Measurements from ENCODE around the gene CCND2.
A peak's percentile ranks its signal among the peaks of the same experiment; 100 is the strongest.

Gene CCND2

GRCh38 chr12:4272424-4273272, 914 bp upstream of the CCND2 start (continued):
- TF ChIP-seq ZNF221 (tag by site-specific recombination; IDR thresholded peaks at IDR 0.05; ENCODE audit: borderline replicate concordance): no peak

DNA sequence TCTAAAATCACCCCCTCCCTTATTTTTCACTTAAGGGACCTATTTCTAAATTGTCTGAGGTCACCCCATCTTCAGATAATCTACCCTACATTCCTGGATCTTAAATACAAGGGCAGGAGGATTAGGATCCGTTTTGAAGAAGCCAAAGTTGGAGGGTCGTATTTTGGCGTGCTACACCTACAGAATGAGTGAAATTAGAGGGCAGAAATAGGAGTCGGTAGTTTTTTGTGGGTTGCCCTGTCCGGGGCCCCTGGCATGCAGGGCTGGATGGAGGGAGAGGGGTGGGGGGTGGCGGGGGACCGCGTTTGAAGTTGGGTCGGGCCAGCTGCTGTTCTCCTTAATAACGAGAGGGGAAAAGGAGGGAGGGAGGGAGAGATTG, 300 bp upstream of the CCND2 start:
- H3K27ac ChIP-seq (ENCODE audit: extremely low read depth, low read depth, low read length): peak overlapping the region; percentile 72; the same call in 1 of the 2 replicates
- H3K9me3 ChIP-seq (ENCODE audit: control insufficient read depth, insufficient read depth, low read depth, low read length): no peaks in the 10 kb centered on the region
- TF ChIP-seq ZBTB20 (tag by site-specific recombination; IDR thresholded peaks at IDR 0.05): peak; percentile 90
- no peak for TF ChIP-seq ZNF654 (tag by site-specific recombination; IDR thresholded peaks at IDR 0.05; ENCODE audit: low read depth)
- 0 out of 2 replicates have a peak, but pooled peaks have one; percentile 42 for TF ChIP-seq BCL11B (tag by site-specific recombination; IDR thresholded peaks at IDR 0.05; ENCODE audit: low read depth)
- TF ChIP-seq TCF7L2 (IDR thresholded peaks at IDR 0.05; ENCODE audit: borderline replicate concordance, low read depth, low read length): peak; percentile 61; the same call in 1 of the 2 replicates
- peak; percentile 99; the same call in 1 of the 2 replicates for TF ChIP-seq ZNF366 (tag by site-specific recombination; conservative IDR thresholded peaks at IDR 0.05)
- 0 out of 2 replicates have a peak, but pooled peaks have one; percentile 9 for TF ChIP-seq KLF7 (tag by site-specific recombination; IDR thresholded peaks at IDR 0.05; ENCODE audit: borderline replicate concordance)
- peaks cover 29% of the 10 kb centered on the region for H3K4me1 ChIP-seq (ENCODE audit: control insufficient read depth, insufficient read depth, low read length)
- ChIA-PET CTCF (interaction anchor here (0.7 kb wide), 1 partner anchor 275 kb away, joined by 4 read pairs; no protein-coding TSS in a partner anchor), POLR2A (interaction anchor here (0.6 to 1.4 kb wide), 10 partner anchors 10 to 1382 kb away, joined by 3 to 6 read pairs (median 3); partner anchors contain the start of genes TIGAR and TULP3)
- peak overlapping the region; percentile 67 for H3K4me3 ChIP-seq (ENCODE audit: low read depth, low read length)
- H3K36me3 ChIP-seq (ENCODE audit: control insufficient read depth in 2 of 2, insufficient read depth in 1 of 2, low read length in 2 of 2): peaks cover 6 to 22% of the 10 kb centered on the region in 2 experiments; a peak in 2 of 3 replicates

DNA sequence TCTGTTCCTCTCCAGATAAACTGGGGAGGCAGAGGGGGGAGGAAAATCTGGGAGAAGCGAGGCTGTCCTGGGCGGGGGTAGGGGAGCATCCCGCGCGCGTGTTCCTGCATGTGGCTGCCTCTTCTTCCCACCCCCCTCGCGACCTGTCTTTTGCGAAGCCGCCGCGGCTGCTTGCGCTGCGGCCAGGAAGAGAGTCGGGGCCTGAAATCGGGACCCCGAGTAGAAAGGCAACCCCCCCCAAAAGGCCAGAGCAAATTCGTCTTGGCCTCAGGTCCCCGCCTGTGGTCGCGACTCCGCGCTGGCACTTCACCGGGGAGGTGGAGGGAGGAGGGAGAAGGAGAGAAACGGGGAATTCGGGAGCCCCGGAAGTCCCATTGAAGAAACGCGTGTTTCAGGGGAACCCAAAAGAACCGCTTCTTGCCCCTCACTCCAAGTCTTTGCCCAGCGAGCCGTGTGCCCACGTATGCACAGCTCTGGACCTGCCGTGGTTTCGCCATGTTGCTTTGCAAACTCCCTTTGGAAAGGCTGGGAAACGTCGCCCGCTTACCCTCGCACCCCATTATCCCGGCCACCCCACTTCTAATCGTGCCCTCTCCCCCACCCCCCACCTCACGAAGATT, 944 bp downstream of the CCND2 start:
- CTCF ChIA-PET: interaction anchor here (0.7 to 4.4 kb wide), 2 partner anchors 281 to 385 kb away, joined by 3 to 61 read pairs; no protein-coding TSS in a partner anchor
- Histone ChIP-seq H3K9me3 (ENCODE audit: control insufficient read depth, insufficient read depth, low read depth, low read length) (no peaks in the 10 kb centered on the region), H3K27ac (ENCODE audit: extremely low read depth, low read depth, low read length) (peak overlapping the region; percentile 79; the same call in 1 of the 2 replicates), H3K36me3 (ENCODE audit: control insufficient read depth in 2 of 2, insufficient read depth in 1 of 2, low read length in 2 of 2) (peaks cover 10 to 34% of the 10 kb centered on the region in 2 experiments), H3K4me3 (ENCODE audit: low read depth, low read length) (peak overlapping the region; percentile 67), H3K4me1 (ENCODE audit: control insufficient read depth, insufficient read depth, low read length) (peaks cover 29% of the 10 kb centered on the region)
- POLR2A ChIA-PET: no interaction called here
- TF ChIP-seq, protein P1, sequence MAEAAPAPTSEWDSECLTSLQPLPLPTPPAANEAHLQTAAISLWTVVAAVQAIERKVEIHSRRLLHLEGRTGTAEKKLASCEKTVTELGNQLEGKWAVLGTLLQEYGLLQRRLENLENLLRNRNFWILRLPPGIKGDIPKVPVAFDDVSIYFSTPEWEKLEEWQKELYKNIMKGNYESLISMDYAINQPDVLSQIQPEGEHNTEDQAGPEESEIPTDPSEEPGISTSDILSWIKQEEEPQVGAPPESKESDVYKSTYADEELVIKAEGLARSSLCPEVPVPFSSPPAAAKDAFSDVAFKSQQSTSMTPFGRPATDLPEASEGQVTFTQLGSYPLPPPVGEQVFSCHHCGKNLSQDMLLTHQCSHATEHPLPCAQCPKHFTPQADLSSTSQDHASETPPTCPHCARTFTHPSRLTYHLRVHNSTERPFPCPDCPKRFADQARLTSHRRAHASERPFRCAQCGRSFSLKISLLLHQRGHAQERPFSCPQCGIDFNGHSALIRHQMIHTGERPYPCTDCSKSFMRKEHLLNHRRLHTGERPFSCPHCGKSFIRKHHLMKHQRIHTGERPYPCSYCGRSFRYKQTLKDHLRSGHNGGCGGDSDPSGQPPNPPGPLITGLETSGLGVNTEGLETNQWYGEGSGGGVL (tag by site-specific recombination; IDR thresholded peaks at IDR 0.05): peak; percentile 26
- TF ChIP-seq PRDM4 (tag by site-specific recombination; IDR thresholded peaks at IDR 0.05) (peak; percentile 89), PATZ1 (tag by site-specific recombination; IDR thresholded peaks at IDR 0.05) (peak; percentile 55), ZNF48 (tag by site-specific recombination; IDR thresholded peaks at IDR 0.05) (no peak), ZFP37 (tag by site-specific recombination; IDR thresholded peaks at IDR 0.05) (peak; percentile 62; the same call in 1 of the 2 replicates)
- TF ChIP-seq, protein P2, sequence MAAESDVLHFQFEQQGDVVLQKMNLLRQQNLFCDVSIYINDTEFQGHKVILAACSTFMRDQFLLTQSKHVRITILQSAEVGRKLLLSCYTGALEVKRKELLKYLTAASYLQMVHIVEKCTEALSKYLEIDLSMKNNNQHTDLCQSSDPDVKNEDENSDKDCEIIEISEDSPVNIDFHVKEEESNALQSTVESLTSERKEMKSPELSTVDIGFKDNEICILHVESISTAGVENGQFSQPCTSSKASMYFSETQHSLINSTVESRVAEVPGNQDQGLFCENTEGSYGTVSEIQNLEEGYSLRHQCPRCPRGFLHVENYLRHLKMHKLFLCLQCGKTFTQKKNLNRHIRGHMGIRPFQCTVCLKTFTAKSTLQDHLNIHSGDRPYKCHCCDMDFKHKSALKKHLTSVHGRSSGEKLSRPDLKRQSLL (tag by site-specific recombination; IDR thresholded peaks at IDR 0.05): no peak
- TF ChIP-seq, protein P3, sequence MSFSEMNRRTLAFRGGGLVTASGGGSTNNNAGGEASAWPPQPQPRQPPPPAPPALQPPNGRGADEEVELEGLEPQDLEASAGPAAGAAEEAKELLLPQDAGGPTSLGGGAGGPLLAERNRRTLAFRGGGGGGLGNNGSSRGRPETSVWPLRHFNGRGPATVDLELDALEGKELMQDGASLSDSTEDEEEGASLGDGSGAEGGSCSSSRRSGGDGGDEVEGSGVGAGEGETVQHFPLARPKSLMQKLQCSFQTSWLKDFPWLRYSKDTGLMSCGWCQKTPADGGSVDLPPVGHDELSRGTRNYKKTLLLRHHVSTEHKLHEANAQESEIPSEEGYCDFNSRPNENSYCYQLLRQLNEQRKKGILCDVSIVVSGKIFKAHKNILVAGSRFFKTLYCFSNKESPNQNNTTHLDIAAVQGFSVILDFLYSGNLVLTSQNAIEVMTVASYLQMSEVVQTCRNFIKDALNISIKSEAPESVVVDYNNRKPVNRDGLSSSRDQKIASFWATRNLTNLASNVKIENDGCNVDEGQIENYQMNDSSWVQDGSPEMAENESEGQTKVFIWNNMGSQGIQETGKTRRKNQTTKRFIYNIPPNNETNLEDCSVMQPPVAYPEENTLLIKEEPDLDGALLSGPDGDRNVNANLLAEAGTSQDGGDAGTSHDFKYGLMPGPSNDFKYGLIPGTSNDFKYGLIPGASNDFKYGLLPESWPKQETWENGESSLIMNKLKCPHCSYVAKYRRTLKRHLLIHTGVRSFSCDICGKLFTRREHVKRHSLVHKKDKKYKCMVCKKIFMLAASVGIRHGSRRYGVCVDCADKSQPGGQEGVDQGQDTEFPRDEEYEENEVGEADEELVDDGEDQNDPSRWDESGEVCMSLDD (tag by site-specific recombination; IDR thresholded peaks at IDR 0.05): peak; percentile 66

All from HEK293 (cell line).